Panc1 (cell line): ENCODE measurements around the gene AQP7. TPM values are rescaled to one million over a fixed set of nuclear protein-coding genes. Genes with fewer than 3 reads are reported as not detected.

ENCODE experiments used
- ATAC-seq: fragments of 200-7000 bp; cut with Tn5 transposase; 2 replicates; pipeline ENCODE4 v1.9.1; 2020; ENCODE audit warnings: mild to moderate bottlenecking, moderate library complexity
- BruUV-seq: library from RNA; stranded (reverse); fragments of 400-500 nt; replicated peaks from 2 replicates; lab custom pipeline; 2021; lab: Mats Ljungman, UMichigan
- CTCF ChIA-PET: fragments of 300-600 bp; sonication (Branson Sonifier 250); formaldehyde crosslinking; loops from one replicate; lab custom pipeline; 2022; ENCODE audit warnings: antibody characterized with exemption; lab: Charles Lee
- POLR2A ChIA-PET: fragments of 300-600 bp; sonication (Branson Sonifier 250); formaldehyde crosslinking; loops from one replicate; lab custom pipeline; 2022; ENCODE audit warnings: antibody characterized with exemption; lab: Charles Lee
- DNase-seq: peaks from one replicate; pipeline ENCODE4 v3.0.0-alpha.2; 2010; ENCODE audit warnings: low read depth, low spot score
- H3K27ac ChIP-seq: 2 replicates; pipeline ENCODE4 v1.5.1; 2011; ENCODE audit warnings: mild to moderate bottlenecking, low read length, inconsistent platforms
- H3K27me3 ChIP-seq: fragments of 200-500 bp; sonication (Bioruptor generic); 2 replicates; pipeline ENCODE4 v1.6.0; 2014; ENCODE audit warnings: low read length, inconsistent platforms; ENCODE audit not compliant: control insufficient read depth, insufficient read depth
- H3K36me3 ChIP-seq: fragments of 200-500 bp; sonication (Bioruptor generic); 2 replicates; pipeline ENCODE4 v1.5.1; 2014; ENCODE audit warnings: inconsistent platforms, mild to moderate bottlenecking, low read length, moderate library complexity; ENCODE audit not compliant: control insufficient read depth, insufficient read depth
- H3K4me1 ChIP-seq: 2 replicates; pipeline ENCODE4 v1.5.1; 2011; ENCODE audit warnings: inconsistent platforms, mild to moderate bottlenecking, low read length, moderate library complexity; ENCODE audit not compliant: control insufficient read depth, insufficient read depth
- H3K4me3 ChIP-seq, 2 experiments: 2 replicates each; pipeline ENCODE4 v1.5.1; 2011 to 2012; ENCODE audit warnings: low read depth in 2 of 2, low read length in 2 of 2, mild to moderate bottlenecking in 2 of 2, inconsistent platforms in 1 of 2, moderate library complexity in 1 of 2
- H3K9me3 ChIP-seq: fragments of 200-500 bp; sonication (Bioruptor generic); 2 replicates; pipeline ENCODE4 v1.5.1; 2014; ENCODE audit warnings: low read depth, mild to moderate bottlenecking, inconsistent platforms, low read length, moderate library complexity; ENCODE audit not compliant: control insufficient read depth, insufficient read depth
- POLR2AphosphoS5 ChIP-seq: IDR thresholded peaks from 2 replicates; pipeline ENCODE4 v1.6.1; 2012; ENCODE audit warnings: mild to moderate bottlenecking, low read depth, low read length, moderate library complexity
- SIN3A ChIP-seq: IDR thresholded peaks from 2 replicates; pipeline ENCODE4 v1.6.1; 2012; ENCODE audit warnings: low read depth, mild to moderate bottlenecking, low read length, moderate library complexity, borderline replicate concordance; ENCODE audit not compliant: insufficient read depth
- TCF7L2 ChIP-seq: IDR thresholded peaks from 2 replicates; pipeline ENCODE4 v1.6.1; 2011; ENCODE audit warnings: mild to moderate bottlenecking, low read depth, low read length, inconsistent platforms
- in situ Hi-C: cut with HindIII; loops from 2 replicates; pipeline ENCODE4 v1.10.0; 2016; ENCODE audit warnings: low sequenced_read_pairs, low pct_unique_long_range_greater_than_20kb
- intact Hi-C: fragments of 100-400 bp; cut with micrococcal nuclease; formaldehyde crosslinking; loops from one replicate; pipeline ENCODE4 v1.10.0; 2022; ENCODE audit not compliant: unreplicated experiment
- total RNA-seq: library from RNA; stranded (reverse); gene quantifications from one replicate; pipeline ENCODE4 v1.2.1, GENCODE V29; 2021; ENCODE audit not compliant: unreplicated experiment
- TF ChIP-seq, protein P1 (sequence below): fragments of 450-650 bp; IDR thresholded peaks from 2 replicates; pipeline ENCODE4 v1.5.1; 2017; ENCODE audit warnings: mild to moderate bottlenecking
- TF ChIP-seq, protein P2 (sequence below), 2 experiments: IDR thresholded peaks; 2 replicates each; pipeline ENCODE4 v1.6.1; 2011 to 2012; ENCODE audit warnings: low read depth in 2 of 2, control low read depth in 1 of 2, low read length in 1 of 2, mild to moderate bottlenecking in 1 of 2, moderate library complexity in 1 of 2; ENCODE audit not compliant: insufficient read depth in 1 of 2

The AQP7 gene
- total RNA-seq, 1 experiment from 2014 or later, result 0.26 TPM

DNA sequence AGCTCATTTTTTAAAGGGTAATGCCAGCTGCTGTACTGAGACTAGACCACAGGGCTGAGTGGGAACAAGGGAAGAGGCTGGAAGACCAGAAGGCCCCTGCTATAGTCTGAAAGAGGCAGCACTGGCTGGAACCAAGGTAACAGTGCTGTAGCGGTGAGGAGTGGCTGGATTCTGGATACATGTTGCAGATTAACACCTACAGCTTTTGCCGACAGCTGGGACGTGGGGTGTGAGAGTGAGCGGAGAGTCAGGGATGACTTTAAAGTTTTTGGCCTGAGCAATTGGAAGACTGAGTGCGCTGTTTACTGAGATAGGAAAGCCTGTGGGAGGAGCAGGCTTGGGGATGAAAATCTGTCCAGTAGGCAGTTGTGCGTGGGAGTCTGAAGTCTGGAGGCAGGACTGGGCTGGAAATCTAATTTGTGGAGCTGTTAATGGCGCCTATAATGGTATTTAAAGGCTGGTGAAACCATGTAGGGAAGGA is 26.5 kb downstream of the AQP7 start:
- Histone ChIP-seq H3K9me3 (no peaks in the 10 kb centered on the region), H3K27me3 (no peaks in the 10 kb centered on the region), H3K4me1 (0 out of 2 replicates have a peak, but pooled peaks cover 2% of the 10 kb centered on the region), H3K36me3 (no peaks in the 10 kb centered on the region), H3K27ac (no peak overlapping the region), H3K4me3 (no peak overlapping the region)
- TF ChIP-seq, protein P1, sequence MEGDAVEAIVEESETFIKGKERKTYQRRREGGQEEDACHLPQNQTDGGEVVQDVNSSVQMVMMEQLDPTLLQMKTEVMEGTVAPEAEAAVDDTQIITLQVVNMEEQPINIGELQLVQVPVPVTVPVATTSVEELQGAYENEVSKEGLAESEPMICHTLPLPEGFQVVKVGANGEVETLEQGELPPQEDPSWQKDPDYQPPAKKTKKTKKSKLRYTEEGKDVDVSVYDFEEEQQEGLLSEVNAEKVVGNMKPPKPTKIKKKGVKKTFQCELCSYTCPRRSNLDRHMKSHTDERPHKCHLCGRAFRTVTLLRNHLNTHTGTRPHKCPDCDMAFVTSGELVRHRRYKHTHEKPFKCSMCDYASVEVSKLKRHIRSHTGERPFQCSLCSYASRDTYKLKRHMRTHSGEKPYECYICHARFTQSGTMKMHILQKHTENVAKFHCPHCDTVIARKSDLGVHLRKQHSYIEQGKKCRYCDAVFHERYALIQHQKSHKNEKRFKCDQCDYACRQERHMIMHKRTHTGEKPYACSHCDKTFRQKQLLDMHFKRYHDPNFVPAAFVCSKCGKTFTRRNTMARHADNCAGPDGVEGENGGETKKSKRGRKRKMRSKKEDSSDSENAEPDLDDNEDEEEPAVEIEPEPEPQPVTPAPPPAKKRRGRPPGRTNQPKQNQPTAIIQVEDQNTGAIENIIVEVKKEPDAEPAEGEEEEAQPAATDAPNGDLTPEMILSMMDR, result no peak
- TF ChIP-seq SIN3A (no peak), POLR2AphosphoS5 (no peak), TCF7L2 (no peak)
- intact Hi-C loops, result no loop called here
- no TSS peak for BruUV-seq
- in situ Hi-C loops, result no loop called here
- CTCF ChIA-PET, result interaction anchor here (0.6 to 1.7 kb wide), 3 partner anchors 12 to 91 kb away, joined by 3 to 14 read pairs (median 11); partner anchors contain the start of gene AQP3
- POLR2A ChIA-PET, result no interaction called here
- DNase-seq (no peak), ATAC-seq (no peak)

DNA sequence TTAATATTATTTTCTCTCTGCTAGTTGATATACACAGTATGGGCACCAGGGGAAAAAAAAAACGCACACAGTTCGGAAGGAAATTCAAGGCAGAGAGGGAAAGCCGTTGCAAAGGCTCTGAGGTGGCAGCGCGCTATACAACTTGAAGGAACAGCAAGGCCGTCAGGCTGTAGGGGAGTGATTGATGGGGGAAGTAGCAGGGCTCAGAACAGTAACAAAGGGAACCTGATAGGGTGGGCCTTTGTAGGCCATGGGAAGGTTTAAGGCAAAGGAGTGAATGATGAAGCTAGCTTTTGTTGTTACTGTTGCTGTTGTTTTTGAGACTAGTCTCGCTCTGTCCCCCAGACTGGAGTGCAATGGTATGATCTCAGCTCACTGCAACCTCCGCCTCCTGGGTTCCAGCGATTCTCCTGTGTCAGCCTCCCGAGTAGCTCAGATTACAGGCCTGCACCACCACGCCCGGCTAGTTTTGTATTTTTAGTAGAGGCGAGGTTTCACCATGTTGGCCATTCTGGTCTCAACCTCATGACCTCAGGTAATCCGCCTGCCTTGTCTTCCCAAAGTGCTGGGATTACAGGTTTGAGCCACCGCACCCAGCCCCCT is 27.0 kb downstream of the AQP7 start:
- Histone ChIP-seq H3K4me3 (no peak overlapping the region), H3K36me3 (peaks cover 4% of the 10 kb centered on the region; the same call in 1 of the 2 replicates), H3K27me3 (no peaks in the 10 kb centered on the region), H3K9me3 (no peaks in the 10 kb centered on the region), H3K27ac (no peak overlapping the region), H3K4me1 (0 out of 2 replicates have a peak, but pooled peaks cover 2% of the 10 kb centered on the region)
- ATAC-seq (peak; percentile 28), DNase-seq (no peak)
- ChIA-PET POLR2A (interaction anchor here (0.7 kb wide), 1 partner anchor 98 kb away, joined by 3 read pairs; no protein-coding TSS in a partner anchor), CTCF (interaction anchor here (0.6 to 2.1 kb wide), 7 partner anchors 11 to 92 kb away, joined by 3 to 14 read pairs (median 4); partner anchors contain the start of gene AQP3)
- in situ Hi-C loops (no loop called here), intact Hi-C loops (no loop called here)
- TF ChIP-seq SIN3A (no peak), TCF7L2 (no peak), POLR2AphosphoS5 (no peak)
- TF ChIP-seq, protein P1, result no peak
- TF ChIP-seq, protein P2, sequence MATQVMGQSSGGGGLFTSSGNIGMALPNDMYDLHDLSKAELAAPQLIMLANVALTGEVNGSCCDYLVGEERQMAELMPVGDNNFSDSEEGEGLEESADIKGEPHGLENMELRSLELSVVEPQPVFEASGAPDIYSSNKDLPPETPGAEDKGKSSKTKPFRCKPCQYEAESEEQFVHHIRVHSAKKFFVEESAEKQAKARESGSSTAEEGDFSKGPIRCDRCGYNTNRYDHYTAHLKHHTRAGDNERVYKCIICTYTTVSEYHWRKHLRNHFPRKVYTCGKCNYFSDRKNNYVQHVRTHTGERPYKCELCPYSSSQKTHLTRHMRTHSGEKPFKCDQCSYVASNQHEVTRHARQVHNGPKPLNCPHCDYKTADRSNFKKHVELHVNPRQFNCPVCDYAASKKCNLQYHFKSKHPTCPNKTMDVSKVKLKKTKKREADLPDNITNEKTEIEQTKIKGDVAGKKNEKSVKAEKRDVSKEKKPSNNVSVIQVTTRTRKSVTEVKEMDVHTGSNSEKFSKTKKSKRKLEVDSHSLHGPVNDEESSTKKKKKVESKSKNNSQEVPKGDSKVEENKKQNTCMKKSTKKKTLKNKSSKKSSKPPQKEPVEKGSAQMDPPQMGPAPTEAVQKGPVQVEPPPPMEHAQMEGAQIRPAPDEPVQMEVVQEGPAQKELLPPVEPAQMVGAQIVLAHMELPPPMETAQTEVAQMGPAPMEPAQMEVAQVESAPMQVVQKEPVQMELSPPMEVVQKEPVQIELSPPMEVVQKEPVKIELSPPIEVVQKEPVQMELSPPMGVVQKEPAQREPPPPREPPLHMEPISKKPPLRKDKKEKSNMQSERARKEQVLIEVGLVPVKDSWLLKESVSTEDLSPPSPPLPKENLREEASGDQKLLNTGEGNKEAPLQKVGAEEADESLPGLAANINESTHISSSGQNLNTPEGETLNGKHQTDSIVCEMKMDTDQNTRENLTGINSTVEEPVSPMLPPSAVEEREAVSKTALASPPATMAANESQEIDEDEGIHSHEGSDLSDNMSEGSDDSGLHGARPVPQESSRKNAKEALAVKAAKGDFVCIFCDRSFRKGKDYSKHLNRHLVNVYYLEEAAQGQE (IDR thresholded peaks at IDR 0.05; ENCODE audit: insufficient read depth in 1 of 2, low read depth in 2 of 2, low read length in 1 of 2), result no peak
- BruUV-seq, result no TSS peak
